GM23338 (cell line): ENCODE results near the gene C1orf52. TPM values are rescaled to one million over a fixed set of nuclear protein-coding genes. Genes with fewer than 3 reads are reported as not detected.

Experiments used
- CREB1 ChIP-seq: fragments of 250-450 bp; sonication (Bioruptor Pico); IDR thresholded peaks from 2 replicates; pipeline ENCODE4 v1.5.0; 2020; ENCODE audit warnings: low read depth, mild to moderate bottlenecking, moderate library complexity
- CTCF ChIP-seq, 2 experiments: fragments of 200-600 bp in 1 of 2; sonication (generic) in 1 of 2; conservative IDR thresholded peaks; 2 replicates each; pipeline versions ENCODE4 v1.5.1 to v1.6.1; 2016 to 2017; ENCODE audit warnings: antibody characterized with exemption in 2 of 2, low read depth in 2 of 2, mild to moderate bottlenecking in 2 of 2, moderate library complexity in 1 of 2
- ETS1 ChIP-seq: IDR thresholded peaks from 2 replicates; pipeline ENCODE4 v1.6.1; 2016; ENCODE audit warnings: antibody characterized with exemption
- EZH2 ChIP-seq: fragments of 200-600 bp; sonication (generic); IDR thresholded peaks from one replicate; pipeline ENCODE4 v1.8.0; 2017; ENCODE audit warnings: antibody characterized with exemption, mild to moderate bottlenecking, low read depth; ENCODE audit not compliant: unreplicated experiment
- EZH2phosphoT487 ChIP-seq: fragments of 200-600 bp; sonication (generic); IDR thresholded peaks from one replicate; pipeline ENCODE4 v1.8.1; 2018; ENCODE audit warnings: antibody characterized with exemption; ENCODE audit not compliant: unreplicated experiment
- JUNB ChIP-seq: IDR thresholded peaks from one replicate; pipeline ENCODE4 v1.6.1; 2016; ENCODE audit warnings: antibody characterized with exemption; ENCODE audit not compliant: unreplicated experiment
- NANOG ChIP-seq: IDR thresholded peaks from 2 replicates; pipeline ENCODE4 v1.6.1; 2016; ENCODE audit warnings: antibody characterized with exemption, borderline replicate concordance
- ZNF462 ChIP-seq: fragments of 250-450 bp; sonication (Bioruptor Pico); IDR thresholded peaks from 2 replicates; pipeline ENCODE4 v1.5.0; 2020; ENCODE audit warnings: mild to moderate bottlenecking, moderate library complexity
- polyA plus RNA-seq: library from polyadenylated mRNA; unstranded; fragments of >200 nt; fragmentation: Nextera tagmentation; extraction: Ambion mirVana; gene quantifications from 2 replicates; pipeline ENCODE4 v1.2.1, GENCODE V29; 2016
- total RNA-seq: library from RNA; depleted of rRNA; stranded (reverse); fragments of >200 nt; shearing (Covaris generic); gene quantifications from 2 replicates; pipeline ENCODE4 v1.2.3, GENCODE V29; 2014

C1orf52 gene
- total and polyA plus RNA-seq, 2 experiments from 2014 or later, result 35.6 to 102 TPM

- no peak for TF ChIP-seq ZNF462 (CRISPR knock-in tag)
- no peak for TF ChIP-seq NANOG
- TF ChIP-seq CREB1 (CRISPR knock-in tag), result no peak
- TF ChIP-seq CTCF (conservative IDR thresholded peaks at IDR 0.05; ENCODE audit: low read depth in 2 of 2), result no peak
- no peak for TF ChIP-seq JUNB
- TF ChIP-seq EZH2, result no peak
- no peak for TF ChIP-seq EZH2phosphoT487
- TF ChIP-seq ETS1, result no peak
These were observed 7.9 kb upstream of the C1orf52 start (continued) for GRCh38 chr1:85267313-85267712.
